ENCODE measurements around the gene ELOB.

GRCh38 chr16:2820836-2821486, 43.9 kb upstream of the ELOB start:
- TF ChIP-seq CTCF (conservative IDR thresholded peaks at IDR 0.05 in 1 of 2, IDR thresholded peaks at IDR 0.05 in 1 of 2; ENCODE audit: low read depth in 1 of 2, low read length in 2 of 2) (no peak), EZH2 (IDR thresholded peaks at IDR 0.05; ENCODE audit: low read length, missing control alignments) (no peak)

Data from fibroblast of lung (primary cell).